ENCODE results near the gene PIM3.

Gene PIM3

GRCh38 chr22:49973018-49973961 lies 12.7 kb downstream of the PIM3 start:
- TF ChIP-seq, protein P1, sequence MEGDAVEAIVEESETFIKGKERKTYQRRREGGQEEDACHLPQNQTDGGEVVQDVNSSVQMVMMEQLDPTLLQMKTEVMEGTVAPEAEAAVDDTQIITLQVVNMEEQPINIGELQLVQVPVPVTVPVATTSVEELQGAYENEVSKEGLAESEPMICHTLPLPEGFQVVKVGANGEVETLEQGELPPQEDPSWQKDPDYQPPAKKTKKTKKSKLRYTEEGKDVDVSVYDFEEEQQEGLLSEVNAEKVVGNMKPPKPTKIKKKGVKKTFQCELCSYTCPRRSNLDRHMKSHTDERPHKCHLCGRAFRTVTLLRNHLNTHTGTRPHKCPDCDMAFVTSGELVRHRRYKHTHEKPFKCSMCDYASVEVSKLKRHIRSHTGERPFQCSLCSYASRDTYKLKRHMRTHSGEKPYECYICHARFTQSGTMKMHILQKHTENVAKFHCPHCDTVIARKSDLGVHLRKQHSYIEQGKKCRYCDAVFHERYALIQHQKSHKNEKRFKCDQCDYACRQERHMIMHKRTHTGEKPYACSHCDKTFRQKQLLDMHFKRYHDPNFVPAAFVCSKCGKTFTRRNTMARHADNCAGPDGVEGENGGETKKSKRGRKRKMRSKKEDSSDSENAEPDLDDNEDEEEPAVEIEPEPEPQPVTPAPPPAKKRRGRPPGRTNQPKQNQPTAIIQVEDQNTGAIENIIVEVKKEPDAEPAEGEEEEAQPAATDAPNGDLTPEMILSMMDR (IDR thresholded peaks at IDR 0.05; ENCODE audit: borderline replicate concordance, extremely low read depth, low read length, poor library complexity, severe bottlenecking), result no peak
- TF ChIP-seq EZH2 (IDR thresholded peaks at IDR 0.05; ENCODE audit: borderline replicate concordance, low read depth, low read length, severe bottlenecking), result no peak
- ATAC-seq (ENCODE audit: insufficient read depth, low read depth) (no peak), DNase-seq (no peak)
- no peaks in the 10 kb centered on the region for H3K36me3 ChIP-seq (ENCODE audit: insufficient read depth, low read length)
- H3K79me2 ChIP-seq (ENCODE audit: insufficient read depth, low read length), result no peaks in the 10 kb centered on the region
- H3K9me3 ChIP-seq (ENCODE audit: insufficient read depth, low read length, severe bottlenecking), result no peaks in the 10 kb centered on the region
- no peaks in the 10 kb centered on the region for H3K27me3 ChIP-seq (ENCODE audit: insufficient read depth, low read length, poor library complexity)
- no peak overlapping the region for H2AFZ ChIP-seq (ENCODE audit: low read depth, low read length)
- no peak overlapping the region for H3K4me2 ChIP-seq (ENCODE audit: insufficient read depth, low read length)
- no peak overlapping the region for H3K27ac ChIP-seq (ENCODE audit: low read length)
- peaks cover 30% of the 10 kb centered on the region for H3K4me1 ChIP-seq (ENCODE audit: insufficient read depth, low read length)
- peaks cover 5% of the 10 kb centered on the region for H4K20me1 ChIP-seq (ENCODE audit: insufficient read depth, low read length)
- no peak overlapping the region for H3K9ac ChIP-seq (ENCODE audit: low read depth, low read length)
- no peak overlapping the region for H3K4me3 ChIP-seq (ENCODE audit: low read depth in 1 of 2, low read length in 2 of 2)

DNA sequence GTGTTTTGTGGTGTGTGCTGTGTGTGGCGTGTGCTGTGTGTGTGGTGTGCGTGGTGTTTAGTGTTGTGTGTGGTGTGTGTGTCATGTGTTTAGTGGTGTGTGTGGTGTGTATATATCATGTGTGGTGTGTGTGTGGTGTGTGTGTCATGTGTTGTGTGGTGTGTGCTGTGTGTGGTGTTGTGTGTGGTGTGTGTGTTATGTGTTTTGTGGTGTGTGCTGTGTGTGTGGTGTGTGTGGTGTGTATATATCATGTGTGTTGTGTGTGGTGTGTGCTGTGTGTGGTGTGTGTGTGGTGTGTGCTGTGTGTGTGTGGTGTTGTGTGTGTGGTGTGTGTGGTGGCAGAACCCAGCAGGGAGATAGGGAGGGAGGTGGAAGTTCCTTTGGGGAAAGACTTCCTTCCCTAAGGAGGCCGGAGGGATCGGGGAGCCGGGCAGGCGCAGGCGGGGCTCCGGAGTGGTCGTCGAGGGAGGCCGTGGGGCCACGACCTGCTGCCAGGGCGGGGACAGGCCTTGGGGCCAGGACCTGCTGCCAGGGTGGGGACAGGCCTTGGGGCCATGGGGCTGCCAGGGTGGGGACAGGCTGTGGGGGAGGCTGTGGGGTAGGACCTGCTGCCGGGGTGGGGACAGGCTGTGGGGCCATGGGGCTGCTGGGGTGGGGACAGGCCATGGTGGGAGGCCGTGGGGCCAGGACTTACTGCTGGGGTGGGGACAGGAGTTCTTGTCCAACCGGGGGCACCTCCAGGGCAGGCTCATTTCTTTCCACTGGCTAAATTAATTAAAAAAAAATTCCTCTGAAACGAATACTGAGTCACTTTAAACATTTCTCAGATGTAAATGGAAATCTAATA lies 15.2 kb downstream of the PIM3 start:
- Histone ChIP-seq H4K20me1 (ENCODE audit: insufficient read depth, low read length) (peaks cover 5% of the 10 kb centered on the region; the same call in 1 of the 2 replicates), H3K27me3 (ENCODE audit: insufficient read depth, low read length, poor library complexity) (no peaks in the 10 kb centered on the region), H2AFZ (ENCODE audit: low read depth, low read length) (no peak overlapping the region), H3K36me3 (ENCODE audit: insufficient read depth, low read length) (no peaks in the 10 kb centered on the region), H3K4me2 (ENCODE audit: insufficient read depth, low read length) (no peak overlapping the region), H3K4me1 (ENCODE audit: insufficient read depth, low read length) (peaks cover 21% of the 10 kb centered on the region), H3K9ac (ENCODE audit: low read depth, low read length) (no peak overlapping the region), H3K4me3 (ENCODE audit: low read depth in 1 of 2, low read length in 2 of 2) (no peak overlapping the region), H3K79me2 (ENCODE audit: insufficient read depth, low read length) (no peaks in the 10 kb centered on the region), H3K27ac (ENCODE audit: low read length) (no peak overlapping the region), H3K9me3 (ENCODE audit: insufficient read depth, low read length, severe bottlenecking) (no peaks in the 10 kb centered on the region)
- DNase-seq, result no peak
- no peak for ATAC-seq (ENCODE audit: insufficient read depth, low read depth)
- TF ChIP-seq EZH2 (IDR thresholded peaks at IDR 0.05; ENCODE audit: borderline replicate concordance, low read depth, low read length, severe bottlenecking), result no peak
- TF ChIP-seq, protein P1 (IDR thresholded peaks at IDR 0.05; ENCODE audit: borderline replicate concordance, extremely low read depth, low read length, poor library complexity, severe bottlenecking), result no peak

DNA sequence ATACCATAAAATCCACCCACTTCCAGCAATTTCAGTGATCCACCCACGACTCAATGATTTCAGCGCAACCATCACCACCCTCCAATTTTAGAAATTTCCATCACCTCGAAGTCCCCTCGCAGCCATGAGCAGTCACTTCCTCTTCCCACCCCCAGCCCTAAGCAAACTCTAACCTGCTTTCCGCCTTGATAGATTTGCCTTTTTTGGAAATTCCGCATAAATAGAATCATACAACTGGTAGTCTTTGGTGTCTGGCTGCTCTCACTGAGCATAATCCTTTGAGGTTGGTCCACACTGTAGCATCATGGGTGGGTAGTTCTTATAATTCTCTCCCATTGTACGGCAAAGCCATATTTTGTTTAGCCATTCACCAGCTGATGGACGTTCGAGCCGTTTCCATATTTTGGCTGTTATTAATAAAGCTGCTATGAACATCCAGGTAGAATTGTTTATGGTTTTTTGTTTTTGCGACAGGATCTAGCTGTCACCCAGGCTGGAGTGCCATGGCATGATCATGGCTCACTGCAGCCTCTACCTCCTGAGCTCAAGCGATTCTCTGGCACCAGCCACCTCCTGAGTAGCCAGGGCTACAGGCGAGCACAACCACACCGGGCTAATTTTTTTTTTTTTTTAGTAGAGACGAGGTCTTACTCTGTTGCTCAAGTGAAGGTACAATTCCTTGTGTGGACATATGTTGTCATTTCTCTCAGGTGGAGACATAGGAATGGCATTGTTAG lies 16.0 kb downstream of the PIM3 start:
- Histone ChIP-seq H3K4me3 (ENCODE audit: low read depth in 1 of 2, low read length in 2 of 2) (no peak overlapping the region), H3K27me3 (ENCODE audit: insufficient read depth, low read length, poor library complexity) (no peaks in the 10 kb centered on the region), H3K27ac (ENCODE audit: low read length) (no peak overlapping the region), H3K9me3 (ENCODE audit: insufficient read depth, low read length, severe bottlenecking) (no peaks in the 10 kb centered on the region), H2AFZ (ENCODE audit: low read depth, low read length) (no peak overlapping the region), H3K4me1 (ENCODE audit: insufficient read depth, low read length) (peaks cover 12% of the 10 kb centered on the region), H4K20me1 (ENCODE audit: insufficient read depth, low read length) (peaks cover 5% of the 10 kb centered on the region; the same call in 1 of the 2 replicates), H3K9ac (ENCODE audit: low read depth, low read length) (no peak overlapping the region), H3K79me2 (ENCODE audit: insufficient read depth, low read length) (no peaks in the 10 kb centered on the region), H3K36me3 (ENCODE audit: insufficient read depth, low read length) (no peaks in the 10 kb centered on the region), H3K4me2 (ENCODE audit: insufficient read depth, low read length) (no peak overlapping the region)
- ATAC-seq (ENCODE audit: insufficient read depth, low read depth), result no peak
- TF ChIP-seq, protein P1 (IDR thresholded peaks at IDR 0.05; ENCODE audit: borderline replicate concordance, extremely low read depth, low read length, poor library complexity, severe bottlenecking), result no peak
- TF ChIP-seq EZH2 (IDR thresholded peaks at IDR 0.05; ENCODE audit: borderline replicate concordance, low read depth, low read length, severe bottlenecking), result no peak
- DNase-seq, result no peak
